Type B pancreatic cell (in vitro differentiated cells): ENCODE results near the gene EHD3. TPM values are rescaled to one million over a fixed set of nuclear protein-coding genes. Genes with fewer than 3 reads are reported as not detected.

Experiments used
- DNase-seq: peaks from one replicate; pipeline ENCODE4 v3.0.0; 2021; ENCODE audit warnings: mixed read lengths; ENCODE audit not compliant: unreplicated experiment; ENCODE audit errors: extremely low spot score
- H3K27ac Mint-ChIP-seq: 2 replicates; pipeline ENCODE4 v1.8.0; 2021; ENCODE audit warnings: mild to moderate bottlenecking, mixed read lengths
- H3K27me3 Mint-ChIP-seq: 2 replicates; pipeline ENCODE4 v1.8.0; 2021; ENCODE audit warnings: mixed read lengths
- H3K36me3 Mint-ChIP-seq: 2 replicates; pipeline ENCODE4 v1.8.0; 2021; ENCODE audit warnings: mixed read lengths
- H3K4me1 Mint-ChIP-seq: one replicate; pipeline ENCODE4 v1.8.0; 2021; ENCODE audit warnings: mixed read lengths; ENCODE audit not compliant: unreplicated experiment
- H3K4me3 Mint-ChIP-seq: 2 replicates; pipeline ENCODE4 v1.8.0; 2021; ENCODE audit warnings: mild to moderate bottlenecking, mixed read lengths
- H3K9me3 Mint-ChIP-seq: 2 replicates; pipeline ENCODE4 v1.8.0; 2021; ENCODE audit warnings: mixed read lengths
- CTCF ChIP-seq: fragments of 200-600 bp; sonication (generic); conservative IDR thresholded peaks from 2 replicates; pipeline ENCODE4 v1.5.0; 2021; ENCODE audit warnings: antibody characterized with exemption, mild to moderate bottlenecking
- total RNA-seq: library from RNA; stranded (reverse); gene quantifications from 2 replicates; pipeline ENCODE4 v1.2.1, GENCODE V29; 2021; ENCODE audit warnings: low replicate concordance

Gene EHD3
- total RNA-seq, 1 donor from 2014 or later = 8.9 TPM

GRCh38 chr2:31226266-31226665, 7.7 kb upstream of the EHD3 start:
- no peaks in the 10 kb centered on the region for H3K36me3 Mint-ChIP-seq

GRCh38 chr2:31227110-31227509, 6.8 kb upstream of the EHD3 start:
- H3K36me3 Mint-ChIP-seq = no peaks in the 10 kb centered on the region
- no peak overlapping the region for H3K27ac Mint-ChIP-seq
- no peak for DNase-seq
- no peak overlapping the region for H3K4me3 Mint-ChIP-seq
- H3K9me3 Mint-ChIP-seq = no peaks in the 10 kb centered on the region
- no peaks in the 10 kb centered on the region for H3K4me1 Mint-ChIP-seq
- TF ChIP-seq CTCF = no peak
- peaks cover 61% of the 10 kb centered on the region for H3K27me3 Mint-ChIP-seq

More at GRCh38 chr2:31226266-31226665, 7.7 kb upstream of the EHD3 start:
- Mint-ChIP-seq H3K27ac (no peak overlapping the region), H3K4me1 (no peaks in the 10 kb centered on the region), H3K4me3 (no peak overlapping the region), H3K9me3 (no peaks in the 10 kb centered on the region), H3K27me3 (peaks cover 69% of the 10 kb centered on the region)
- DNase-seq = no peak
- no peak for TF ChIP-seq CTCF

- no peak overlapping the region for H3K27ac Mint-ChIP-seq
- H3K4me1 Mint-ChIP-seq = no peaks in the 10 kb centered on the region
- H3K27me3 Mint-ChIP-seq = peaks cover 55% of the 10 kb centered on the region
- no peaks in the 10 kb centered on the region for H3K9me3 Mint-ChIP-seq
- H3K4me3 Mint-ChIP-seq = no peak overlapping the region
- no peak for DNase-seq
- H3K36me3 Mint-ChIP-seq = no peaks in the 10 kb centered on the region
- TF ChIP-seq CTCF = no peak
Observed at GRCh38 chr2:31227711-31228125, 6.2 kb upstream of the EHD3 start.

- Mint-ChIP-seq H3K9me3 (no peaks in the 10 kb centered on the region), H3K27ac (no peak overlapping the region), H3K27me3 (peaks cover 47% of the 10 kb centered on the region), H3K4me3 (no peak overlapping the region), H3K36me3 (no peaks in the 10 kb centered on the region), H3K4me1 (no peaks in the 10 kb centered on the region)
- no peak for DNase-seq
- no peak for TF ChIP-seq CTCF
Observed at GRCh38 chr2:31228717-31229116, 5.2 kb upstream of the EHD3 start.

GRCh38 chr2:31230751-31231150, 3.2 kb upstream of the EHD3 start:
- H3K4me3 Mint-ChIP-seq = no peak overlapping the region
- no peaks in the 10 kb centered on the region for H3K36me3 Mint-ChIP-seq
- no peak for DNase-seq
- no peak overlapping the region for H3K27ac Mint-ChIP-seq
- H3K4me1 Mint-ChIP-seq = peaks cover 3% of the 10 kb centered on the region
- peaks cover 38% of the 10 kb centered on the region for H3K27me3 Mint-ChIP-seq
- TF ChIP-seq CTCF = no peak
- no peaks in the 10 kb centered on the region for H3K9me3 Mint-ChIP-seq
